ENCODE results near the gene GLRX.

GLRX gene

GRCh38 chr5:95777441-95777840, 45.1 kb downstream of the GLRX start:
- Histone ChIP-seq H3K4me1 (ENCODE audit: control insufficient read depth, insufficient read depth, low read length) (peaks cover 3% of the 10 kb centered on the region; the same call in 1 of the 2 replicates), H3K9me3 (ENCODE audit: control insufficient read depth, insufficient read depth, low read depth, low read length) (no peaks in the 10 kb centered on the region)

GRCh38 chr5:95773335-95774059, 49.0 kb downstream of the GLRX start:
- no peak overlapping the region for H3K27ac ChIP-seq (ENCODE audit: low read depth, low read length)
- peaks cover 5% of the 10 kb centered on the region; the same call in 1 of the 2 replicates for H3K36me3 ChIP-seq (ENCODE audit: control insufficient read depth, insufficient read depth, low read length)
- H3K27me3 ChIP-seq (ENCODE audit: control insufficient read depth, insufficient read depth, low read length): no peaks in the 10 kb centered on the region
- no peaks in the 10 kb centered on the region for H3K4me1 ChIP-seq (ENCODE audit: control insufficient read depth, insufficient read depth, low read length)
- H3K9ac ChIP-seq (ENCODE audit: low read length): no peak overlapping the region
- H3K4me3 ChIP-seq (ENCODE audit: low read depth, low read length): no peak overlapping the region
- H3K9me3 ChIP-seq (ENCODE audit: control insufficient read depth, insufficient read depth, low read depth, low read length): no peaks in the 10 kb centered on the region

More at GRCh38 chr5:95777441-95777840, 45.1 kb downstream of the GLRX start:
- Histone ChIP-seq H3K4me3 (ENCODE audit: low read depth, low read length) (no peak overlapping the region), H3K36me3 (ENCODE audit: control insufficient read depth, insufficient read depth, low read length) (no peaks in the 10 kb centered on the region), H3K9ac (ENCODE audit: low read length) (no peak overlapping the region), H3K27me3 (ENCODE audit: control insufficient read depth, insufficient read depth, low read length) (no peaks in the 10 kb centered on the region), H3K27ac (ENCODE audit: low read depth, low read length) (no peak overlapping the region)

GRCh38 chr5:95771892-95772291, 50.6 kb downstream of the GLRX start:
- Histone ChIP-seq H3K9ac (ENCODE audit: low read length) (no peak overlapping the region), H3K4me3 (ENCODE audit: low read depth, low read length) (no peak overlapping the region), H3K27ac (ENCODE audit: low read depth, low read length) (no peak overlapping the region), H3K27me3 (ENCODE audit: control insufficient read depth, insufficient read depth, low read length) (no peaks in the 10 kb centered on the region), H3K9me3 (ENCODE audit: control insufficient read depth, insufficient read depth, low read depth, low read length) (no peaks in the 10 kb centered on the region), H3K4me1 (ENCODE audit: control insufficient read depth, insufficient read depth, low read length) (no peaks in the 10 kb centered on the region), H3K36me3 (ENCODE audit: control insufficient read depth, insufficient read depth, low read length) (peaks cover 5% of the 10 kb centered on the region; the same call in 1 of the 2 replicates)

- Histone ChIP-seq H3K27me3 (ENCODE audit: control insufficient read depth, insufficient read depth, low read length) (no peaks in the 10 kb centered on the region), H3K4me1 (ENCODE audit: control insufficient read depth, insufficient read depth, low read length) (no peaks in the 10 kb centered on the region), H3K9me3 (ENCODE audit: control insufficient read depth, insufficient read depth, low read depth, low read length) (no peaks in the 10 kb centered on the region), H3K9ac (ENCODE audit: low read length) (no peak overlapping the region), H3K4me3 (ENCODE audit: low read depth, low read length) (no peak overlapping the region), H3K27ac (ENCODE audit: low read depth, low read length) (no peak overlapping the region), H3K36me3 (ENCODE audit: control insufficient read depth, insufficient read depth, low read length) (peaks cover 5% of the 10 kb centered on the region; the same call in 1 of the 2 replicates)
Observed at GRCh38 chr5:95770830-95771708, 51.5 kb downstream of the GLRX start.

GRCh38 chr5:95768731-95769130, 53.8 kb downstream of the GLRX start:
- Histone ChIP-seq H3K4me3 (ENCODE audit: low read depth, low read length) (no peak overlapping the region), H3K36me3 (ENCODE audit: control insufficient read depth, insufficient read depth, low read length) (peaks cover 5% of the 10 kb centered on the region; the same call in 1 of the 2 replicates), H3K9ac (ENCODE audit: low read length) (no peak overlapping the region), H3K9me3 (ENCODE audit: control insufficient read depth, insufficient read depth, low read depth, low read length) (no peaks in the 10 kb centered on the region), H3K4me1 (ENCODE audit: control insufficient read depth, insufficient read depth, low read length) (no peaks in the 10 kb centered on the region), H3K27ac (ENCODE audit: low read depth, low read length) (no peak overlapping the region), H3K27me3 (ENCODE audit: control insufficient read depth, insufficient read depth, low read length) (no peaks in the 10 kb centered on the region)

- Histone ChIP-seq H3K9ac (ENCODE audit: low read length) (no peak overlapping the region), H3K9me3 (ENCODE audit: control insufficient read depth, insufficient read depth, low read depth, low read length) (no peaks in the 10 kb centered on the region), H3K27ac (ENCODE audit: low read depth, low read length) (no peak overlapping the region), H3K4me3 (ENCODE audit: low read depth, low read length) (no peak overlapping the region), H3K4me1 (ENCODE audit: control insufficient read depth, insufficient read depth, low read length) (peaks cover 6% of the 10 kb centered on the region; the same call in 1 of the 2 replicates), H3K36me3 (ENCODE audit: control insufficient read depth, insufficient read depth, low read length) (peaks cover 8% of the 10 kb centered on the region; the same call in 1 of the 2 replicates), H3K27me3 (ENCODE audit: control insufficient read depth, insufficient read depth, low read length) (no peaks in the 10 kb centered on the region)
Observed at GRCh38 chr5:95763941-95764340, 58.6 kb downstream of the GLRX start.
